Activated CD4-positive, alpha-beta T cell treated with anti-CD3 and anti-CD28 coated beads for 24 hours (primary cell): Measurements from ENCODE around the gene TTC1.
A peak's percentile ranks its signal among the peaks of the same experiment; 100 is the strongest.
"Not testable (repeated sequence)": the region's sequence is repeated elsewhere in the genome, so short reads cannot be mapped to it uniquely, and the experiment has no call there.

Experiments
- DNase-seq, 2 donors: peaks; one replicate each; pipeline ENCODE4 v3.0.0-alpha.2; 2020; ENCODE audit warnings: low read depth in 2 of 2

TTC1 gene

GRCh38 chr5:159995907-159996306 lies 13.0 kb upstream of the TTC1 start:
- no peak for DNase-seq

GRCh38 chr5:160001457-160001856 lies 7.5 kb upstream of the TTC1 start:
- DNase-seq: no peak

- no peak for DNase-seq
Observed at GRCh38 chr5:160007514-160007913, 1.4 kb upstream of the TTC1 start.

- not testable (repeated sequence) for DNase-seq
Observed at GRCh38 chr5:160008529-160008876, 436 bp upstream of the TTC1 start.

- no peak for DNase-seq
Observed at GRCh38 chr5:160009591-160009989, 651 bp downstream of the TTC1 start.

- no peak for DNase-seq
Observed at GRCh38 chr5:160011471-160011870, 2.5 kb downstream of the TTC1 start.

- not testable (repeated sequence) for DNase-seq
Observed at GRCh38 chr5:160014197-160014596, 5.3 kb downstream of the TTC1 start.

- no peak for DNase-seq
Observed at GRCh38 chr5:160018945-160019625, 10.1 kb downstream of the TTC1 start.

- no peak for DNase-seq
Observed at GRCh38 chr5:160020266-160020770, 11.4 kb downstream of the TTC1 start.

GRCh38 chr5:160020964-160021363 lies 12.0 kb downstream of the TTC1 start:
- no peak for DNase-seq

- peak in 1 of 2 donors; percentile 36 for DNase-seq
Observed at GRCh38 chr5:160021831-160022446, 13.0 kb downstream of the TTC1 start.

GRCh38 chr5:160023007-160023907 lies 14.3 kb downstream of the TTC1 start:
- no peak for DNase-seq

- no peak for DNase-seq
Observed at GRCh38 chr5:160023908-160024630, 15.1 kb downstream of the TTC1 start.

GRCh38 chr5:160029004-160029403 lies 20.1 kb downstream of the TTC1 start:
- DNase-seq: no peak

- no peak for DNase-seq
Observed at GRCh38 chr5:160029540-160030139, 20.7 kb downstream of the TTC1 start.

GRCh38 chr5:160030631-160031377 lies 21.9 kb downstream of the TTC1 start:
- DNase-seq: no peak

- no peak for DNase-seq
Observed at GRCh38 chr5:160033546-160034252, 24.8 kb downstream of the TTC1 start.

GRCh38 chr5:160036243-160036642 lies 27.3 kb downstream of the TTC1 start:
- no peak for DNase-seq

- DNase-seq: no peak
Observed at GRCh38 chr5:160036884-160037283, 27.9 kb downstream of the TTC1 start.
